HuH-7.5 (cell line): ENCODE results near the gene TBC1D2.

Experiments used
- DNase-seq: peaks from one replicate; pipeline ENCODE4 v3.0.0; 2011; ENCODE audit warnings: low spot score

The TBC1D2 gene

GRCh38 chr9:98218562-98219363 is 36.7 kb downstream of the TBC1D2 start:
- DNase-seq: no peak

- DNase-seq: no peak
Measured at GRCh38 chr9:98217255-98217654, 38.2 kb downstream of the TBC1D2 start.

GRCh38 chr9:98216391-98216790 is 39.1 kb downstream of the TBC1D2 start:
- DNase-seq: no peak

GRCh38 chr9:98215821-98216220 is 39.6 kb downstream of the TBC1D2 start:
- DNase-seq: no peak

- DNase-seq: no peak
Measured at GRCh38 chr9:98215271-98215670, 40.2 kb downstream of the TBC1D2 start.

- DNase-seq: no peak
Measured at GRCh38 chr9:98214811-98215210, 40.6 kb downstream of the TBC1D2 start.

GRCh38 chr9:98211260-98211659 is 44.2 kb downstream of the TBC1D2 start:
- no peak for DNase-seq

GRCh38 chr9:98210435-98210834 is 45.0 kb downstream of the TBC1D2 start:
- no peak for DNase-seq

GRCh38 chr9:98209530-98209929 is 45.9 kb downstream of the TBC1D2 start:
- no peak for DNase-seq

GRCh38 chr9:98208635-98209034 is 46.8 kb downstream of the TBC1D2 start:
- no peak for DNase-seq

- DNase-seq: no peak
Measured at GRCh38 chr9:98207606-98208005, 47.8 kb downstream of the TBC1D2 start.

GRCh38 chr9:98206754-98207153 is 48.7 kb downstream of the TBC1D2 start:
- no peak for DNase-seq

GRCh38 chr9:98204692-98205091 is 50.8 kb downstream of the TBC1D2 start:
- no peak for DNase-seq

- no peak for DNase-seq
Measured at GRCh38 chr9:98203153-98203552, 52.3 kb downstream of the TBC1D2 start.

GRCh38 chr9:98202252-98202651 is 53.2 kb downstream of the TBC1D2 start:
- DNase-seq: no peak

GRCh38 chr9:98201749-98202148 is 53.7 kb downstream of the TBC1D2 start:
- DNase-seq: no peak

- no peak for DNase-seq
Measured at GRCh38 chr9:98201102-98201501, 54.3 kb downstream of the TBC1D2 start.

GRCh38 chr9:98199388-98200033 is 55.9 kb downstream of the TBC1D2 start:
- DNase-seq: no peak

GRCh38 chr9:98195671-98196070 is 59.8 kb downstream of the TBC1D2 start:
- no peak for DNase-seq

GRCh38 chr9:98193336-98193944 is 62.0 kb downstream of the TBC1D2 start:
- DNase-seq: no peak

GRCh38 chr9:98192503-98193335 is 62.7 kb downstream of the TBC1D2 start, which contains the start of gene CORO2A:
Gene CORO2A, minus strand, starts transcription at chr9:98192637. Its CDS starts 34,977 bp downstream, at chr9:98157660.
- peak; percentile 93 for DNase-seq
